H1 (cell line): ENCODE results near the gene XPO1.

Experiments
- CHD2 ChIP-seq: IDR thresholded peaks from 2 replicates; pipeline ENCODE4 v1.6.1; 2012; ENCODE audit warnings: low read length, improper control_type of control experiment
- EP300 ChIP-seq, 2 experiments: IDR thresholded peaks; 1 replicate in 1 of 2; 2 replicates in 1 of 2; pipeline ENCODE4 v1.6.1; 2011 to 2012; ENCODE audit warnings: low read depth in 2 of 2, low read length in 2 of 2, mild to moderate bottlenecking in 2 of 2, borderline replicate concordance in 1 of 2, inconsistent platforms in 1 of 2, moderate library complexity in 1 of 2
- EZH2 ChIP-seq: fragments of 200-600 bp; sonication (generic); IDR thresholded peaks from 2 replicates; pipeline ENCODE4 v1.7.1; 2012; ENCODE audit warnings: low read depth, mild to moderate bottlenecking, moderate library complexity, low read length, inconsistent platforms; ENCODE audit not compliant: severe bottlenecking
- JUND ChIP-seq: IDR thresholded peaks from 2 replicates; pipeline ENCODE4 v1.6.1; 2011; ENCODE audit warnings: mild to moderate bottlenecking, improper control_type of control experiment, low read length
- POLR2A ChIP-seq, 2 experiments: IDR thresholded peaks; 1 replicate in 1 of 2; 2 replicates in 1 of 2; pipeline ENCODE4 v1.6.1; 2011; ENCODE audit warnings: low read depth in 2 of 2, low read length in 2 of 2, mild to moderate bottlenecking in 2 of 2; ENCODE audit errors: control extremely low read depth in 1 of 2
- POLR2AphosphoS5 ChIP-seq: IDR thresholded peaks from 2 replicates; pipeline ENCODE4 v1.6.1; 2011; ENCODE audit warnings: low read depth, low read length
- RAD21 ChIP-seq, 2 experiments: IDR thresholded peaks in 1 of 2; conservative IDR thresholded peaks in 1 of 2; 2 replicates each; pipeline ENCODE4 v1.6.1; 2011; ENCODE audit warnings: low read depth in 2 of 2, low read length in 2 of 2, improper control_type of control experiment in 1 of 2, inconsistent platforms in 1 of 2, mild to moderate bottlenecking in 1 of 2, moderate library complexity in 1 of 2
- SIN3A ChIP-seq, 2 experiments: IDR thresholded peaks in 1 of 2; conservative IDR thresholded peaks in 1 of 2; 2 replicates each; pipeline ENCODE4 v1.6.1; 2011 to 2012; ENCODE audit warnings: low read length in 2 of 2, improper control_type of control experiment in 1 of 2, low read depth in 1 of 2, mild to moderate bottlenecking in 1 of 2
- SUZ12 ChIP-seq: fragments of 200-600 bp; sonication (generic); IDR thresholded peaks from 2 replicates; pipeline ENCODE4 v1.6.1; 2012; ENCODE audit warnings: mild to moderate bottlenecking, inconsistent platforms, low read length, moderate library complexity, mixed read lengths
- TF ChIP-seq, protein P1 (sequence below), 3 experiments: IDR thresholded peaks; 1 replicate in 2 of 3; 2 replicates in 1 of 3; pipeline versions ENCODE4 v1.5.1 to v1.6.1; 2011; ENCODE audit warnings: low read length in 3 of 3, mild to moderate bottlenecking in 3 of 3, inconsistent platforms in 2 of 3, low read depth in 1 of 3, moderate library complexity in 1 of 3; ENCODE audit not compliant: insufficient read depth in 1 of 3; ENCODE audit errors: control extremely low read depth in 1 of 3

- TF ChIP-seq JUND (no peak), EZH2 (no peak), EP300 (IDR thresholded peaks at IDR 0.05; ENCODE audit: borderline replicate concordance in 1 of 2, low read depth in 2 of 2, low read length in 2 of 2) (no peak), SIN3A (conservative IDR thresholded peaks at IDR 0.05 in 1 of 2, IDR thresholded peaks at IDR 0.05 in 1 of 2; ENCODE audit: low read depth in 1 of 2, low read length in 2 of 2) (no peak), RAD21 (IDR thresholded peaks at IDR 0.05 in 1 of 2, conservative IDR thresholded peaks at IDR 0.05 in 1 of 2; ENCODE audit: low read depth in 2 of 2, low read length in 2 of 2) (no peak), POLR2AphosphoS5 (no peak), CHD2 (no peak), SUZ12 (no peak), POLR2A (IDR thresholded peaks at IDR 0.05; ENCODE audit: control extremely low read depth in 1 of 2, low read depth in 2 of 2, low read length in 2 of 2) (no peak)
- TF ChIP-seq, protein P1, sequence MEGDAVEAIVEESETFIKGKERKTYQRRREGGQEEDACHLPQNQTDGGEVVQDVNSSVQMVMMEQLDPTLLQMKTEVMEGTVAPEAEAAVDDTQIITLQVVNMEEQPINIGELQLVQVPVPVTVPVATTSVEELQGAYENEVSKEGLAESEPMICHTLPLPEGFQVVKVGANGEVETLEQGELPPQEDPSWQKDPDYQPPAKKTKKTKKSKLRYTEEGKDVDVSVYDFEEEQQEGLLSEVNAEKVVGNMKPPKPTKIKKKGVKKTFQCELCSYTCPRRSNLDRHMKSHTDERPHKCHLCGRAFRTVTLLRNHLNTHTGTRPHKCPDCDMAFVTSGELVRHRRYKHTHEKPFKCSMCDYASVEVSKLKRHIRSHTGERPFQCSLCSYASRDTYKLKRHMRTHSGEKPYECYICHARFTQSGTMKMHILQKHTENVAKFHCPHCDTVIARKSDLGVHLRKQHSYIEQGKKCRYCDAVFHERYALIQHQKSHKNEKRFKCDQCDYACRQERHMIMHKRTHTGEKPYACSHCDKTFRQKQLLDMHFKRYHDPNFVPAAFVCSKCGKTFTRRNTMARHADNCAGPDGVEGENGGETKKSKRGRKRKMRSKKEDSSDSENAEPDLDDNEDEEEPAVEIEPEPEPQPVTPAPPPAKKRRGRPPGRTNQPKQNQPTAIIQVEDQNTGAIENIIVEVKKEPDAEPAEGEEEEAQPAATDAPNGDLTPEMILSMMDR (IDR thresholded peaks at IDR 0.05; ENCODE audit: control extremely low read depth in 1 of 3, insufficient read depth in 1 of 3, low read depth in 1 of 3, low read length in 3 of 3): no peak
Measured at GRCh38 chr2:61432990-61433389, 105.2 kb downstream of the XPO1 start.
